Measurements from ENCODE around the gene CLDN1.

The CLDN1 gene

DNA sequence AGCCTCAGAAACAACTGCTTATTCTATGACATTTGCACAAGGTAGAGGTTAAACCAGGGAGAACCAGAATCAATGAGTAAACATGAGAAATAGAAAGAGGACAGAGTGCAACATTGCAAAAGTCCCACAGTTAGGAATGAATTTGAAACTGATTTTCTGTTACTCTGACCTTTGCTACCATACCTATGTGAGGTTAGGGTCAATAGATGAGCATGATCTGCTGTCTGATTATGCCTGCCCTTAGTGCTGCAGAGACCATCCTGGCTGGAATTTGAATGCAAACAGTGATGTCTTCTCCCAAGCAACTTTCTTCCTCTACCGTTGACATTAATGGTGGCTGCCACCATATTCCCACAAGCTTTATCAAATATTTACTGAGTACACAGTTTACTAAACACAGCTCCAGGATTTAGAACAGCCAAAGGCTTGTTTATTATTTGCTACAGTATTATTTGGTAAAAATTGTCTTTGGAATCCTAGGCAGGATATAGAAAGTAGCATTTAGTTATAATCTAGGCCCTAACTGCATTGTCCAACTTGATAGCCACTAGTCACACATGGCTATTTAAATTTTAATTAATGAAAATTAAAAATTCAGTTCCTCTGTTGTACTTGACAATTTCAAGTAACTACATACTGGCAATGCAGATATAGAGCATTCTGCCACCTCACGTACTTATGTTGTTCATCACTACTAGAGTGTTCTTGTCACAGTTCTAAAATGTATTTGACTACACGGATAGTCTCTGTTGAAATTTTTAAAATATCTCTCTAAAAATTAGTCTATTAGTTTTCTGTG is 8.9 kb upstream of the CLDN1 start:
- no peak for DNase-seq (ENCODE audit: low read depth)

DNA sequence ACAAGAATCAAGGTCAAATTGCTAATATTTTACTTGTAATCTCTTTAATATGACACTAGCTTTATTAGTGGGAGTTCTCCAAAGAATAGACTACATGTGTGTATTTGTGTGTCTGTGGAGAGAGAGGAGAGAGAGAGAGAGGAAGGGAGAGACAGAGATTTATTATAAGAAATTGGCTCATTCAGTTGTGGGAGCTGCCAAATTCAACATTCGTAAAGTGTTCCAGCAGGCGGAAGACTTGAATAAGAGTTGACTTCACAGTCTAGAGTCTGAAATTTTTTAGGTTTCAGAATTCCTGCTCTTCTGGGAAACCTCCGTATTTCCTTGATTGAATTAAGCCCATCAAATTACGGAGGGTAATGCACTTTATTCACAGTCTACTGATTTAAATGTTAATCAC is 4.7 kb upstream of the CLDN1 start:
- peak; percentile 54 for DNase-seq (ENCODE audit: low read depth)

DNA sequence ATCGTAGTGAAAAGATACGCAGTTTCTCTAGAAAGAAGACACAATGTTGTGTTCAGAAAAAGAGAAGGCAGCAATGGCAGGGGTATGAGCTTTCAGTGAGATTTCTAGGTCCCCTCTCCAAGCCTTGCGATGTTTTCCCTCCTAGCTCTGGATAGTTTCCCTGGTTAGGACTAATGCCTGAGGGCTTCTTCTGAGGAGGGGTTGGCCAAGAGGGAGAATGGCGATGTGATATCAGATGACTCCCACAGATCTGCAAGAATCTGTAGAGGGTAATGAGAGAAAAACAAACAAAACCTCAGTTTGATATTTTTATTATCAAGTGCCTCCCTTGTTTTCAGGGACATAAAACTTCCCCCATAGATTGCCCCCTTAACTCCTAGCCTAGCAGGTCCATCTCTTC is 4.1 kb upstream of the CLDN1 start:
- DNase-seq (ENCODE audit: low read depth) = no peak

DNA sequence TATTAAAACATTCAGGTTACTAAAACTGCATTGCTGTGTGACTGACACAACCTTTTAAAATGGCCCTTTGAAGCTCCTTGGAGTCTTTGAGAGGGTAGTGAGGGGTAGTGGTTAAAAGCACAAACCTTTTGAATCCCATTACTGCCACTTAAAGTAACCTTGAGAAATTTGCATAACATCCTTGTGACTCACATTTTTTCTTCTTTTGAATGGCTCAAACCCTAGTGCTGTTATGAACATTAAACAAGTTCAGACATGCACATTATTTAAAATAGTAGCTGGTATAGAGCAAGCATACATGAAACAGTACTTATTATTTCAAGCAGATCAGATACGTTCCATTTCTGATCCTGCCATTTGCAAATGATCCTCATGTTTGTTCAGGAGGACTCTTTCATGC is 3.7 kb upstream of the CLDN1 start:
- no peak for DNase-seq (ENCODE audit: low read depth)

DNA sequence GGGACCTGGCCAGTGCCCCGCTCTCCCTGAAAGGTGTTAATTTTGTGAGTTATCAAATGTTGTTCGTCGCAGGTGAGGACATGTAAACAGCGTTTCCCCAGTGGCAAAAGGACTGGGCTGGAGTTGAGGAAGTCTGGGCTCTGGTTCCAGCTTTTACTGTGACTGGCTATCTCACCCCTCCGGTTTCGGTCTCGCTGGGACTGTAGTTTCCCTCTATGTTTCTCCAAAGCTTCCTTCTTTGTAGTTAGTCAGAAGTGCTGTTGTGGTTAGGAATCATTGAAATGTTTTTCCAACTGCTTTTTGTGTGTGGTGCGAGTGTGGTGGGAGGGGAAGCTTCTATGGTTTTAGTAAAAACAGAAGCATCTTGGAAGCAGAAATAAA is 990 bp upstream of the CLDN1 start:
- DNase-seq (ENCODE audit: low read depth) = no peak

DNA sequence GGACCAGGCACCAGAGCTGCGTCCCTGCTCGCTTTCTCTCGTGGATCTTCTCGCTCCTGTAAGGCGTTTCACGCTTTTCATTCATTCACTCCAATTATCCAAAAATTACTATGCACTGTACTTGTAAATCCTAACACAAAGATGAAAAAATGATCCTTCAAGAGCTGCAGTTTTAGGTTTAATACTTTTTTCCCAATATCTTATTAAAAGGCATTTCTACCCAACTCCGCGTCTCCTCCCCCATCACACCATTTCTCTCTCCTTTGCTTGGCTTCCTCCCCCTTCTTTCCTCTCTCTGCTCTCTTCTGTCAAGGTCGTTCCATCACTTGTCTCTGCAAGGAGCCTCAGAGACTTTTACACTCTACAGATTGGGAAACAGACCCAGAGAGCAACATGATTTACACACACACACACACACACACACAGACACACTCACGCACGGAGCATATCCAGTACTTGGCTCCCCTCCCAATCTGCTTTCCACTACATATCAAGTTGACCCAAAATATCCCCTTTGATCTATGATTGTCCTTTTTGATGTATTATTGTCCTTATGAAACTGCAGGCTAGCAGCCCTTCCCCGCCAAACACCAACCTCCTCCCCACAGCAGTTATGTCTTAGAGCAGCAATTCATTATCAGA is 479 bp upstream of the CLDN1 start:
- DNase-seq (ENCODE audit: low read depth) = no peak

DNA sequence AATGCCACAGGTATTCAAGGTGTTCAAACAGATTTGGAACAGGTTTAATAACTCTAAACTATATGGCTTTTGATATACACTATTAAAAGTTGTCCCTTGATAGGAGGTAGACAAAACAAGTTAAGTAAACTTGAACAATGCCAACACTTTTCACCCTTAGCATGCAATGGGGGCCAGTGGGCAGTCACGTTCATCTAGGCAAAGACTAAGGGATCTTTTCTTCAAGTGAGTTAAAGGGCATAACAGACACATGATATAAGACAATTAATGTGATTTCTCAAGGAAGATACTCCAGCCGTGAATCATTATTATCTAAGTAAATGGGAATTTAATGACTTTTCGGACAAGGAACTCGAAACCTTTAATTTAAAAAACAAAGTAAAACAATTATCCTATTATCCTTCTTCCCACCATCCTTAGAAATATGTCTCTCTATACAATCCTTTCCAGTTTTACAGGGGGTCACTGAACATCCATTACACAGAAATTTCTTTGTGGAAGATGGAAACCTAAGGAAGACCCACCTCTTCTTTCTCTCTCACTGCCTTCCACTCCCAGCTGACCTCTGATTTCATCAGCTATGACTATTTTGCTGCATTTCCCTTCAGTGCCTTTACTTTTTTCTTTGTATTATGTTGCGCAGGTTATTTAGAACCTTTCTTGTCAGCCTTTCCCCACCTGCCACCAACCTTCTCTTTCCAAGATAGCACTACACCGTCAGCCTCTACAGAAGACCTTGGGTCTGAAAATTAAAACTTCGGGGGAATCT is 1.5 kb downstream of the CLDN1 start:
- DNase-seq (ENCODE audit: low read depth) = no peak

DNA sequence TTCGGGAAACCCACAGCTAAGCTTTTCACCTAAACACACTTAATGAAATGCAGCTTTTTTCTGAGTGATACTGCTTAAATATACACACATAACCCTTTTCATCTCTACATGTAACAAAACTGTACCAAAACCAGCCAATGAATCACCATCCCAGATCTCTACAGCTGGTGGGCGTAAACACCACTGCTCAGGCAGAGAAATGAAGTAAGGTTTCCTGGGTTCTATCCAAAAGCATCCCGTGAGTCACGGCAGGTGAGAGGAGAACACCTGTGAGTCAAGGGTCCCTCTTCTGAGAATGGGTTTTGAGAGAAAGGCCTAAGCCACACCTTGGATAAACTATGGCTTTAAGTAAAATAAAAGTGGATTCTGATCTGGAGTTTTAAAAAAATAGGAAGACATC is 2.6 kb downstream of the CLDN1 start:
- DNase-seq (ENCODE audit: low read depth) = no peak

DNA sequence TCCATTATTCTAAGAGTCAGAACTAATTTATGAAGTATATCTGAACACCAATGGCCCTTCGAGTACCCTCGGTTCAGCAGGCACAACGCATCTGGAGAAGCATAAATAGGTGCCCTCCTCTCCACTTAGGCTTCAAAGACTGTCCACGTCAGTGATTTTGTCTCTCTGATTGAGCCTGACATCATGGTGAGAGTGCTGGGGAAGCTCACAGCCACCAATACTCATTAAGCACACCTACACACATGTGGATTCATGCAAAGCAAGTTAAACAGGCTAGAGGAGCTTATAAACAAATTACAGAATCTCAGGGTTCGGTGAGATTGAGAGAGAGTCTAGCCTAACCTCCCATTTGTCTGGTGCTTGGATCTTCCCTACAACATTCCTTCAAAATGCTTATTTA is 3.6 kb downstream of the CLDN1 start:
- DNase-seq (ENCODE audit: low read depth) = no peak

DNA sequence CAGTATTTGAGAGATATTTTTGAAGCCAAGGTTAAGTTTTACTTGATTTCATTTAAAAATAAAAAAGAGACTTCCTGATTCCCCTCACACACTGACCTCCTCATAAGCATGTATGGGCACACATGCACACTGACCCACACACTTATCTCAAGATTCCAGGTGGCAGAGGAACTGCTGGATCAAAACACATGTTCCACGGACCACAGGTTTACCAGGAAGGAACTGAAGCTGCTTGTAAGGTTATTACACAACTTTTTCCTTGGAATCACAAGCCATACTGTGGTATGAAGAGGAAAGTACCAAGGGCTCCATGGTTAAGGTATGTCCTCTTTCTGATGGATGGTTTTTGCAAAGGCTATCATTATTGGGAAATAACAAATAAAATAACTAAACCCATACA is 7.5 kb downstream of the CLDN1 start:
- no peak for DNase-seq (ENCODE audit: low read depth)

DNA sequence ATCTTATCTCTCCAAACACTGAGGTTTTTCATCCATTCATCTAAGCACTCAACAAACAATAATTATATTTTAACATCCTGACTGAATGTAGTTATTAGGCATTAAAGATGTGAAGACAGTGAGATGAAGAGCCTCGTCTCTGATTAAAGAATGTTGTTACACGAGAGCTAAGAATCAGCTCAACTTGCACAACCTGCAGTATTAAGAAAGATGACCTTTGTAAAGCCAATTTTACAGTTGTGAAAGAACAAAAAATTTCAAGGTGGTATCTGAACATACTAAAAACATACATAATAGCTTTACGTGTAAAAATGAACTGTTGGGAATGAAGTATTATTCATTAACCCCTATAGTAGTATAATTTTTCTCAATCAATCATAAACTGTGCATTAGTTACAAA is 12.8 kb downstream of the CLDN1 start:
- DNase-seq (ENCODE audit: low read depth) = no peak

DNA sequence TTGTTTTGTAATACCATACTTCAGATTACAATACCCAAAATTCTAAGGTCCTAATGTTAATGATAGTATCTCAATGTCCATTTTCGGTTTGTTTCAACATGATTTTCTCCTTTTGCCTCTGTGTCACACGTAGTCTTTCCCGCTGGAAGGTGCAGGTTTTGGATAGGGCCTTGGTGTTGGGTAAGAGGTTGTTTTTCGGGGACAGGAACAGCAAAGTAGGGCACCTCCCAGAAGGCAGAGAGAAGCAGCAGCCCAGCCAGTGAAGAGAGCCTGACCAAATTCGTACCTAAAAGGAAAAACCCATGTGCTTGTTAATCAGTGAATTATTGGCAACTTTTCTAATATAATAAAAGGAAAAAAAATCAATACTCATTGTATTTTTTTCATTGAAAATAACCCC is 14.1 kb downstream of the CLDN1 start:
- DNase-seq (ENCODE audit: low read depth) = no peak

DNA sequence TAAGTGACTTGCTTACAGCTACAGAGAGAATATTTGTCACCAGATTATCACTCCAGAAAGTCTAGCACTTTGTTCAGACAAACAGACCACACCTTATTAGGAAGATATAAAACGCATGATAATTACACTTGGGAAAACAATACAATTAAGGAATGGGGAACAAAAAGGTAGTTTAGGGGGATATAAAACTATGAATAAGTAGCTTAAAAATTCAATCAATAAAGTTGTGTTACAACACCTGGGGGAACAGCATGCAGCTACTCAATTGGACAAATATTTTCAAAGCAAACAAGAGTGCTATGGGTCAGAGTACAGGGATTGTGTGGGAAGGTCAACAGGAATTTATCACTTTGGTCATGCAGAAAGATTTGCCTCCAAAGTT is 15.1 kb downstream of the CLDN1 start:
- no peak for DNase-seq (ENCODE audit: low read depth)

DNA sequence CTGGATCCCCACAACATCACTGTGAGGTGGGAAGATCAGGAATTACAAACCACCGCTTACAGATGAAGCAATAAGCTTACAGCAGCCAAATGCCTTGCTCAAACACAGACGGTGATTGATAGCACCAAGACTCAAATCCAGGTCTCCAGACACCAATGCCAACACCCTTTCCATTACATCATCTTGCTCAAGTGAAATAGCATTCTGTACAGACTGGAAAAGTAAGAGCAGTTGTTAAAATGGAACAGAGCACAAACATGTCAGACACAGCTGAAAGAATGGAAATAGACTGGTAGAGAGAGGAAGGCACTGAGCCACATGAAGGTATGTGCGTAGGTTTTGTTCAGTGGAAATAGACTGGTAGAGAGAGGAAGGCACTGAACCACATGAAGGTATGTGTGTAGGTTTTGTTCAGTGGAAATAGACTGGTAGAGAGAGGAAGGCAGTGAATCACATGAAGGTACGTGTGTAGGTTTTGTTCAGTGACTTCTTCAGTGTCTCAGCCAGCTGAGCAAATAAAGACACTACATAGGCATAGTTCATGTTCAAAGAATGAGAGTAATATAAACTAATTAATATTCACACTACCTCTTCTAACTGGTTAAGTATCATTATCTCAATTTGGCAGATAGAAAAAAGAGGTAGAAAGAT is 15.6 kb downstream of the CLDN1 start:
- no peak for DNase-seq (ENCODE audit: low read depth)

DNA sequence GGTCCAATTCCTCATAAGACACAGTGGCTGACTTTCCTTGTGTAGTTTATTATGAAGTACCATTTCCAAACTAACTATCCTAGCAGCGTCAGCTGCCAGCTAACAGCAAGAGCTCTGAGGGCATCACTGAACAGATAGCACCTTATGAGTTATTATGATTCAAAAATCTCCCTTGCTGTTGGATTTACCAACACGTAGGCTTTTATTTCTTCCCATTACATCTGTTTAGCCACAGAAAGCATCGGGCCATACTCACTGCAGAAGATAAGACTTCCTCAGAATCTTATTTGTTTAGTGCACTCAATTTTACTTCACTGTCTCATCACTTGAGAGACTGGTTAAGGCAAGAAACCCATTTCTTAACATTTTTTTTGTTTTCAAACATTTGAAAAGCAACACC is 16.2 kb downstream of the CLDN1 start:
- DNase-seq (ENCODE audit: low read depth) = no peak

DNA sequence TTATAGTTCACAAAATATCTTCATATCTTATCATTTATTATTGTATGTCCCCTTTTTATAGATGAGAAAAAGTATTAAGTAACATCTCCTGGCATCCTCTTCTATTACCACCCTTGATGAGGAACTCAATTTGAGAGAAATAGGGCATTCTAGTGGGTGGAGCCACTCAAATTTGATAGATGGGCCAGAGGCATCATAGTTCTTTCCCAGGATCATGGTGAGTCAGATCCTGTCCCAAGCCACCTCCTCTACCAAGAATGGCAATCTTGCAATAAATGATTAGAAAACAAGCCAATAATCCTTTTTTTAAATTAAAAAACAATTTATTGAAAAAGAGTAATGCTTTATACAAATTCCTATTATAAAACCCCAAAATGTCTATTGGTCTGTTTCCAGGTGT is 16.8 kb downstream of the CLDN1 start:
- no peak for DNase-seq (ENCODE audit: low read depth)

DNA sequence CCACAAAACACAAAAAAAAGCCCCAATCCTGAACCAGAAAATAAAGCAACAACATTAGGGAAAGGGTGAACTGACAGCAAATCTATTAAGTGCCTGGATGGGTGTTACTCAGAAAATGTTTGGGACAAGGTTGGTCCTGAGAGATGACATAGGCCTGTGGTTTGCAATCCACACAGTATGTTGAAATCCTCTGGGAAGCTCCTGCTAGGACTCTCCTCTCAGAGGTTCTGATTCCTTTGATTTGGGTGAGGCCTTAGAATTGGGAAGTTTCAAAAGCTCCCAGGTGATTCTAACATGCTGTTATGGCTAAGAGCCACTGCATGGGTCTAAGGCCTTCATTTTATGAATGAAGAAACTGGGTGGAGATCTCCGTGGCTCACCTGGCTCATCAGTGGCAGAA is 18.4 kb downstream of the CLDN1 start:
- DNase-seq (ENCODE audit: low read depth) = no peak

DNA sequence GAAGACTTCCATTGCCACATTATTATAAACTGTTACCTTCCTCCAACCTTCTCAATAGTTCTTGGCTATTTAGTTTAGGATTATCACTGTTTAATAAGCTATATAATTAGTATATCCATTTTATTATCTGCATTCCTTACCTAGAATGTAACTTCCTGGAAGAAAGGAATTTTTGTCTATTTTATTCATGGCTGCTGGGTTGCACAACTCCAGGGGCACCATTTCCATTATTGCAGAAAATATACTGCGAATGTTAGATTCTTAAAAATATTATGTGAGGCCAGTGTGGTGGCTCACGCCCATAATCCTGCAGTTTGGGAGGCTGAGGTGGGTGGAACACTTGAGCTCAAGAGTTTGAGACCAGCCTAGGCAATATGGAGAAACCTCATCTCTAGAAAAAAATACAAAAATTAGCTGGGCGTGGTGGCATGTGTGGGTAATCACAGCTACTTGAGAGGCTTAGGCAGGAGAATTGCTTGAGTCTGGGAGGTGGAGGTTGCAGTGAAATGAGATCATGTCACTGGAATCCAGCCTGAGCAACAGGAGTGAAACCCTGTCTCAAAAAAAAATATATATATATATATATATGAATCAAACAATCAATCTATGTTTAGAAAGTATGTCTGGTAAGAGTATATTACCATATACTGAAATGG is 19.9 kb downstream of the CLDN1 start:
- DNase-seq (ENCODE audit: low read depth) = no peak

DNA sequence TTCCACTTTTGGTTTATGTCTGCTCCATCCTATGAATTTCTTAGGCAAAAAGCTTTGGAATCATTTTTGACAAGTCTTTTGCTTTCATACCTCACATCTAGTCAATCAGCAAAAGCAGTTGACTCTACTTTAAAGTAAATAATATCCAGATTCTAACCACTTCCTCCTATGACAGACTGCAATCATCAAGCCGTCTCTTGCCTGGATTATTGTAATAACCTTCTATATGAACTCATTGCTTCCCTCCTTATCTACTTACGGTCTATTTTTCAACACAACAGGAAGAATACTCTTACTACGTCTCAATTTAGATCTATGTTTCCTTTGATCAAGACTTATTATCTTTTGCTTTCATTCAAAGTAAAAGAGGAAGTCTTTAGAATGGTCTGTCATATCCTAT is 20.7 kb downstream of the CLDN1 start:
- no peak for DNase-seq (ENCODE audit: low read depth)

DNA sequence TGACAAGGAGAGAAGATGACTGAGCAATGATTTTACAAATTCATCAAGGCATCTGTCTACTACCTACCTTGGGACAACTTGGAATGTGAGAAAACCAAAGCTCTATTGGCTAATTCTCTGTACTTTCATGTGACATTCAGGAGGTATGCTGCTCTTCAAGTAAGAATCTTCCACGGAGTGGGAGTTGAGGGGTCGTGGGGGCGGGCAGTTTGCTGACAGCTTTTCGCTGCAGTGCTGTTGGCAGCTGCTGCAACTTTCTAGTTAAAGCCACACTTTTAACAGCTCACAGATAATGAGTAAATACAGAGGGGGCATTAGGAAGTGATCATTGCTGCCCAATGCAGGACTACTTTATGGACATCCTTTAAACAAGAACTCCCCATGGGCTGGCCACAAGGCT is 22.3 kb downstream of the CLDN1 start:
- no peak for DNase-seq (ENCODE audit: low read depth)

DNA sequence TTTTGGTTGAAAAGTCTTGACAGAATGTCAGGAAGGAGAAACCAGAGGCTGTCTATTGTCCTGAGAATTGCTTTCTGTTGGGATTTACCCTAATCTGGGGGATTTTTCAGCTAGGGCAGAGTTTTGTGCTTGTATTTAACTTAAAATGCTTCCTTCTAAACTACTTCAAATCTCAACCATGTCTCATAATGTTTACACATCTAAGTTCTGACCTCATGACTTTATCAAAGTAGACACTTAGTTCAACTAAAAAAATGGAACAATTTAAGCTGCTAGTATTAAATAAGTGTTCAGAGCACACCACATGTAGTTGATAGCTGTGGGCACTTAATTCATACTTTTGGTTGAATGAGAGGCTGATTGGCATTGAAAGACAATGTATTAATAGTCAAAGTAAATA is 28.2 kb downstream of the CLDN1 start:
- no peak for DNase-seq (ENCODE audit: low read depth)

DNA sequence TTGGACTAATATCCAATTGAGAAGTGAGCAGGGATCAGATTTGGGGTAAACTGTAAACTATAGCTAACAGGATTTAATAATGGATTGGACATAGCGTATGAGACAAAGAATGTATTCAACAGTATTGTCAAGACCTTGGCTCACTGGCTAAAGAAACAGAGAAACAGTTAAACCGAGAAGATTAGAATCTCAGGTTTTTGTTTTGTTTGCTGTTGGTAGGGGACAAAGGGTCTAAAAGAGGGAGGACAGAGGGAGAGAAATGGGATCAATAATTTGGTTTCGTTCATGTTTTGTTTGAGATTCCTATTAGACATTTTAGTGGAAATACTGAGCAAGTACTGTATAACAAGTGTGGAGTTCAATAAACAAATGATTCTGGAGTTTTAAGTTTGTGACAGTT is 28.6 kb downstream of the CLDN1 start:
- DNase-seq (ENCODE audit: low read depth) = no peak

All from GM04504 (cell line).